ENCODE results near the gene CPNE2.
"Not testable (repeated sequence)": the region's sequence is repeated elsewhere in the genome, so short reads cannot be mapped to it uniquely, and the experiment has no call there.

CPNE2 gene

GRCh38 chr16:57102888-57103851 lies 10.8 kb downstream of the CPNE2 start:
- DNase-seq = no peak

- DNase-seq = no peak
Observed at GRCh38 chr16:57104706-57105105, 12.3 kb downstream of the CPNE2 start.

DNA sequence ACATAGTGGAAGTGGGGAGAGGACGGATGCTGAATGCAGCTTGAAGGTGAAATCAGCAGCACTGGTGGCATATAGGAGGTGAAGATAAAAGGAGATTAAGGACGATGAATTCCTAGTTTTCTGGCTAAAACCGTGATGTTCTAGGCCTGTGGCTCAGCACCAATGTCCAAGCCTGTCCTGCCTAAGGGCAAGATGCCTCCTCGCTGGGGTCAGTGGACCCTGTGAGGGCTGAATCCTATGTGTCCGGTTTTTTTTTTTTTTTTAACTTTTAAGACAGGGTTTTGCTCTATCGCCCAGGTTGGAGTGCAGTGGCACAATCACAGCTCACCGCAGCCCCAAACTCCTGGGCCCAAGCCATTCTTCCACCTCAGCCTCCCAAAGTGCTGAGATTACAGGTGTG lies 12.8 kb downstream of the CPNE2 start:
- no peak for DNase-seq

GRCh38 chr16:57106767-57107166 lies 14.4 kb downstream of the CPNE2 start:
- no peak for DNase-seq

DNA sequence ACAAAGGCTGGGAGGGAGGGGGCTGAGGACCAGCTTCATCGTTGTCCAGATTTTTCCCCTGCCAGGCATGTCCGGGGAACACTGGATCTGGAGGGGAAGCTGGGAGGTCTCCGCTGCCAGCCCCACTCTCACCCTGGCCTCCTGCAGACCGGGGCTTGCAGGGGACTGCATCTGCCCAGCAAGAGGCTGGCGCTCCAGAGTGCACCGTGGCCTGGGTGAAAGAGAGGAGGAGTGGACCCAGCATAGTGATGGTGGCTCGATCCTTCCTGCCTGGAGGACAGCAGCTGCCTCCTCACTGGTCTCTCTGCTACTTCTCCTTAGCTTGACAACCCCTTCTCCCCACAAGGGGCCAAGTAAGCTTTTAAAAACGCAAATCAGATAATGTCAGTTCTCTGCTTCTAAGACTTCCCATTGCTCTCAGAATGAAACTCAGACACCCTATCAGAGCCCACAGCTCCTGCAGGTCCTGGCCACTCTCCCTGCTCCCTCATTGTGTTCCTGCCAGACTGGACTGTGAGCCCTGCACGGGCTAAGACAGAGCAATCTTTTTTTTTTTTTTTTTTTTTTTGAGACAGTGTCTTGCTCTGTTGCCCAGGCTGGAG lies 15.0 kb downstream of the CPNE2 start:
- no peak for DNase-seq

DNA sequence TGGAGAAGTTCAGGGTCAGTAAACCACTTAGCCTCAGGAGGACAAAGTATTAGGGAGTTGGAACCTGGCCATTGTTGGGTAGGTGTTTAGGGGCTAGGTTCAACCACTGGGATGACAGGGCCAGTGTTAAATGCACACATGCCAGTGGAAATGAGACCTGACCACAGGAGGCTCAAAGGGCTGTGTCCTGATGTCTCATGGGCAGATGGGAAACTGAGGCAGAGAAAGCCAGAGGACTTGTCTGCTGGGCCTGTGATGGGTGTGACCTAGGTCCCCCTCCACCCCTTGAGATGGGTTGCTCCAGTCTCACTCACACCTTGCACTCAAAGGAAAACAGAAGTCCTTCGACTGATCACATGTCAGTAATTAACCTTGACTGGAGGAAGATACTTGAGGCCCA lies 16.0 kb downstream of the CPNE2 start:
- DNase-seq = no peak

DNA sequence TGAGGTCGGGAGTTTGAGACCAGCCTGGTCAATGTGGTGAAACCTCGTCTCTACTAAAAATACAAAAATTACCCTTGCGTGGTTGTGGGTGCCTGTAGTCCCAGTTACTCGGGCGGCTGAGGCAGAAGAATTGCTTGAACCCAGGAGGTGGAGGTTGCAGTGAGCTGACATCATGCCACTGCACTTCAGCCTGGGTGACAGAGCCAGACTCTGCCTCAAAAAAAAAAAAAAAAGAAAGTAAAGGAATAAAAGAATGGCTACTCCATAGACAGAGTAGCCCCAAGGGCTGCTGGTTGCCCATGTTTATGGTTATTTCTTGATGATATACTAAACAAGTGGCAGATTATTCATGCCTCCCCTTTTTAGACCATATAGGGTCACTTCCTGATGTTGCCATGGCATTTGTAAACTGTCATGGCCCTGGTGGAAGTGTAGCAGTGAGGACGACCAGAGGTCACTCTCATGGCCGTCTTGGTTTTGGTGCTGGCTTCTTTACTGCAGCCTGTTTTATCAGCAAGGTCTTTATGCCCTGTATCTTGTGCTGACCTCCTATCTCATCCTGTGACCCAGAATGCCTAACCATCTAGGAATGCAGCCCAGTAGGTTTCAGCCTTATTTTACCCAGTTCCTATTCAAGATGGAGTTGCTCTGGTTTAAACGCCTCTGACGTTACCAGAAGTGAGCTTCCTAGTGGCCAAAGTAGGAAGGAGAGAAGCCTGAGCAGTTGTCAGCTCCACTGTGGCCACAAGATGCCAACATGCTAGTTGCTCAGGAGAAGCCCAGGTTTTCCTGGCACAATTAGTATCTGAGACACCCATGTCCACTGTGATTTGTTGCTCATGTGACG lies 17.1 kb downstream of the CPNE2 start:
- not testable (repeated sequence) for DNase-seq

DNA sequence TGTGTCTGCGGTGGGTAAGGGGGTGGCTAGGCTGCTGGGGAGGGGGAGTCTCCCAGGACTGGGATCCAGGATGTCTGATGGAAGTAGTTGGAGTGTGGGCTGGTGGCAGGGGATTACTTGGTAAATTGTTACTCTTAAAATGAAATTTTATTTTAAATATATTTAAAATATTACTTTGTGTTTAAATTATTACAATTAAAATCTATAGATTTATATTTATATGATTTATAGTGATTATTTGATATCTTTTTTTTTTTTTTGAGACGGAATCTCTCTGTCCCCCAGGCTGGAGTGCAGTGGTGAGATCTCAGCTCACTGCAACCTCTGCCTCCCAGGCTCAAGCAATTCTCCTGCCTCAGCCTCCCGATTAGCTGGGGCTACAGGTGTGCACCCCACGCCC lies 18.6 kb downstream of the CPNE2 start:
- no peak for DNase-seq

GRCh38 chr16:57111420-57111819 lies 19.0 kb downstream of the CPNE2 start:
- no peak for DNase-seq

DNA sequence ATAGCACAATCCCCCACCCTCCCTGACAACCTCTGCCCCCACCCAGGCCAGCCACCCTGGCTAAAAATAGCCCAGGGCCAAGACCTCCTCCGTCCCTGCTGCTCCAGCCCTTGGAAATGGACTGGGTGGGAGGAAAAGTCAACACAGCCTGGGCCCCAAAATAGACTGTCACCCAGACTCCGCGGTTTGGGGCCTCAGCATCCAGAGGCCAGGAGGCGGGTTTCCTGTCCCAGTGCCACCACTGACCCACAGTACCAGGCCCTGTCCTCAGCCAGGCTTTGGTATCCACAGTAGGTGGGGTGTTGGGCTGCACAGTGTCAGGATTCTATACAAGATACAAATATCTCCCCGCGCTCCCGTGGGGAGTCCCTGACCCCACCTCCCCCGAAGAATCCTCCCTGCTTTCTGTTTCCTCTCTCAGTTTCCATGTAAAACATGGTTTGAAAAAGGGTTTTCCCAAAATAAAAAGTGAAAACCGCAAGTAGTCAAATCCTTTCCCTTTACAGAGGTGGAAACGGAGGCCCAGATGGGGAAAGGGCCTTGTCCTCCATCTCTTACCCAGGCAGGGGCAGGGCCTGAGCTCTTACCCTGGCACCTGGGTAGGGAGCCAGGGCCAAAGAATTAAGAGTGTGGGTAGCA lies 20.1 kb downstream of the CPNE2 start:
- no peak for DNase-seq

DNA sequence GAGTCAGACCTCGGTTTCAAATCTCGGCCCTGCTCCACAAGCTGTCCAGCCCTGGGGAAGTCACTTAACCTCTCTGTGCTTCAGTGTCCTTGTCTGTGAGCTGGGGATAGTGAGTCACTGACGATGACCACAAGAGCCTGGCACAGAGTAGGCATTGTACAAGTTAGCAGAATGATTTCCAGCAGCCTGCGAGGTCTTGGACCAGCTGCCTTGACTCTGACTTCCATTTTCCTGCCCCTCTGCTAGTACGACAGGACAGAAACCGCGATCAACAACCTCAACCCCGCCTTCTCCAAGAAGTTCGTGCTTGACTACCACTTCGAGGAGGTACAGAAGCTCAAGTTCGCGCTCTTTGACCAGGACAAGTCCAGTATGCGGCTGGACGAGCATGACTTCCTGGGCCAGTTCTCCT lies 20.7 kb downstream of the CPNE2 start:
- DNase-seq = no peak

GRCh38 chr16:57113664-57114063 lies 21.3 kb downstream of the CPNE2 start:
- DNase-seq = no peak

- DNase-seq = no peak
Observed at GRCh38 chr16:57115168-57115513, 22.8 kb downstream of the CPNE2 start.

- no peak for DNase-seq
Observed at GRCh38 chr16:57115514-57116182, 23.3 kb downstream of the CPNE2 start.

DNA sequence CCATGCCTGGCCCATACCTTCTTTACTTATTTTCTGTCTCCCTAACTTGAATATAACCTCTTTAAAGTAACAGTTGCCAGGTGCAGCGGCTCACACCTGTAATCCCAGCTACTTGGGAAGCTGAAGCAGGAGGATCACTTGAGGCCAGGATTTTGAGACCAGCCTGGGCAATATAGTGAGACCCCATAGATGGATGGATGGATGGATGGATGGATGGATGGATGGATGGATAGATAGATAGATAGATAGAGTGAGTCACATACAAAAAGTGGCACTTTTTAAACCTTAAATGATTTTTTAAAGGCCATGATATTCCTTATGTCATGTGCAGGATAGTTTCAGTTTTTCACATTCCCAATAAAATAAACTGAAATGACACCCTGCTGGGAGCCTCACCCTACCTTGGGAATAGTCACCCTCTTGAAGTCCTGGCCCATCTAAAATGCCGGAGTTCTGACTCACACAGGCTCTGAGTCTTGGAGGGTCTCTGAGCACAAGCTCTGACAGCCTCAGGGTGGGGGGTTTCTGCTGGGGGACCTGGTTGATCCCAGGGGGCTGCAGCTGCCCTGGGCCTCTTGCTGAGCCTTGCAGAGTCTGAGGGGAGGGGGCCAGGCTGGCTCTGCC lies 26.2 kb downstream of the CPNE2 start:
- DNase-seq = no peak

DNA sequence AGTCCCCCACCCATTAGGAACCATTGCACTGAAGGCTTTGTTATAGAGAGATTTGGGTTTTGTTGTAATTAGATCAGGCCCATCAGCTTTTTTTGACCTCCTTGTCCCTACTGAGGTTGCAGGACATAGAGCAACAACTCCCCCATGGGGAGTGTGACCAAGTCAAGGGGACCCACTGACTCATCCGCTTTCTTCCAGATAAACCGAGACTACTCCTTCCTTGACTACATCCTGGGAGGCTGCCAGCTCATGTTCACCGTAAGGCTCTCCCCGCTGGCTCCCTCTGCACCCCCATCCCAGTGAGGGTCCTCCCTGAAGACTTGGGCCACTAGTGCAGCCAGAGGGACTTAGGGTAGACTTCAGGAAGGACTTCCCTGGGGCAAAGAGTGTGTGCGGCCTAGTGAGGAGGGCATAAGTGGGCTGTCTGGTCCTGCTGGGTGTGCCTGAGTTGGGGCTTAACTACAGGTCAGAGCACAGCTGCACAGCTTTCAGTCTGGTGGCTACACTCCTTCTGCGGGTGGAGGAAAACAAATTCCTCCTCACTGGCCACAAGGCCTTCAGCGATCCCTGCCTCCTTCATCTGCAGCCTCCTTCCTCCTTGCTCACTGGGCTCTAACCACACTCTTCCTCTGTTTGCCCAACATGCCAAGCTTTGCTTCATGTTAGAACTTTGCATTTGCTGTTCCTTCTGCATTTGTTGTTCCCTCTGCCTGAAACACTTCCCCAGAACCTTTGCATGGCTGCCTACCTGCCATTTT lies 31.0 kb downstream of the CPNE2 start:
- no peak for DNase-seq

DNA sequence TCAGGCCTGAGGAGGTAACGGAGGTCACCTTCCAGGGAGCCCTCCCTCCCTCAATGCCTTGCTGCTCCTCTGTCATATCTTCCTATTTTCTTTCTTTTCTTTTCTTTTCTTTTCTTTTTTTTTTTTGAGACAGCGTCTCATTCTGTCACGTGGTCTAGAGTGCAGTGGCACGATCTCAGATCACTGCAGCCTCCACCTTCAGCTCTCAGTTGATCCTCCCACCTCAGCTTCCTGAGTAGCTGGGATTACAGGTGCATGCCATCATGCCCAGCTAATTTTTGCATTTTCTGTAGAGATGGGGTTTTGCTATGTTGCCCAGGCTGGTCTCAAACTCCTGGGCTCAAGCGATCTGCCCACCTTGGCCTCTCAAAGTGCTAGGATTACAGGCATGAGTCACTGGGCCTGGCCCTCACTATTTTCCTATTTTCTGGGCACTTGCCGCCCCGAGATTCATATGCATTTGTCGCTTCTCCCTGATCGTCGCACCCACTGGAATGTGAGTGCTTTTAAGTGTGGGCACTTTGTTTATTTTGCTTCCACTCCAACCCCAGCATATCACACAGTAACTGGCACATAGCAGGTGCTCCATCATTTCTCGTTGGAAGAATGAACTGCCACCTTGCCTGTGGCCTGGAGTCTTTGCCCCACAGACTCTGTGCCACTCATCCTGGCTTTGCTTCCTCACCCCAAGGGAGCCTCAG lies 31.7 kb downstream of the CPNE2 start:
- no peak for DNase-seq

DNA sequence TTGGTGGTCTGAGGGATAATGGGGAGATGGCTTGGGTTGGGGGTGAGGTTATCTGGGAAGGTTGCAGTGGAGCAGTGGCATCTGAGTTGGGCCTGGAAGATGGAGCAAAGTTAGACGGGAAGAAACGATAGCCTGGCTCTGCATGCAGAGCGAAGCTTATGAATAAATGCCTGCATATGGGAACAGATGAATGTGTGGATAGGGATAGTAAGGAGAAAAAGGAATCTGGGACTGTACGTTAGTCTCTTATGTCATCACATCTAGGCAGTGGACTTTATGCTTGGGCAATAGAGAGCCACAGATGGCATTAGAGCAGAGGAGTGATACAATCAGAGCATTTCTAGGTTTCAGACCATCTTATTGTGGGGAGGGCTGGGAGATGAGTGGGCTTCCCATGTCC lies 33.0 kb downstream of the CPNE2 start:
- no peak for DNase-seq

DNA sequence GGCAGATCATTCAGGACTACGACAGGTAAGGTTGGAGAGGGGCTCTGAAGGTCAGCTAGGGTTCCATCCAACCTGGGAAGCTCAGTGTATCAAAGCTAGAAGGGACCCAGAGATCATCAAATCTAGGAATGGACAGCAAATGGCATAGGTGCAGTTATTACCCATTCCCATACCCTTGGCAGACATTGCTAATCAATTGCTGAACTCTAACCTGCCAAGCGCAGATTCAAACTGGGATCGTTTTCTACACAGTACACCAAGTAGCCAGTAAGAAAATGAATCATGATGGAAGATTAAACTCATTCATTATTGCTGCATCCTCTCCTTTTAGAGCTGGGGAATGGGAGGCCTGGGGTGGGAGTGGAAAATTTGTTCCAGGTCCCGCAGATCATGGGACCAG lies 33.6 kb downstream of the CPNE2 start:
- DNase-seq = no peak

DNA sequence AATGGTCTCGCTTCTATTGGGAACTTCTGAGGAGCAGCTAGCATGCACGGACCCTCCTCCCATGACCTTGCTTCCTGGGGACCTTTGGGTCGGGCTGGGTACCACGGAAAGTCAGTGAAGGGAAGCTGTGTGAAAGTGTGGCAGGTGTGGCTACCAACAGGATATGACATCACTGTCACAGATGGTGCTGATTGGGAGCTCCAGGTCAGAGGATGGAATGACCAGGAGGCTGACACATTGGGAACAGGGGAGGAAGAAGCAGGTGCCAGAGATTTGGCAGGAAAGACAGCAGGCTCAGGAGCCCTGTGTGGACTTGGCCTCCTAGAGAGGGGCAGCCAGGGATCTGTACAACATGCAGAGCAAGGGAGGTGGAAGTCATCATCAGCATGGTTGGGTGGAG lies 34.0 kb downstream of the CPNE2 start:
- DNase-seq = no peak

All from inflammatory macrophage treated with lipopolysaccharide for 1 hour (primary cell).